Retina (tissue), 1 donor: ENCODE data around the gene ALS2.
A peak's percentile ranks its signal among the peaks of the same experiment; 100 is the strongest.
"Not testable (repeated sequence)": the region's sequence is repeated elsewhere in the genome, so short reads cannot be mapped to it uniquely, and the experiment has no call there.

Source experiments
- DNase-seq: peaks from one replicate; pipeline ENCODE4 v3.0.0-alpha.2; 2016

Gene ALS2

DNA sequence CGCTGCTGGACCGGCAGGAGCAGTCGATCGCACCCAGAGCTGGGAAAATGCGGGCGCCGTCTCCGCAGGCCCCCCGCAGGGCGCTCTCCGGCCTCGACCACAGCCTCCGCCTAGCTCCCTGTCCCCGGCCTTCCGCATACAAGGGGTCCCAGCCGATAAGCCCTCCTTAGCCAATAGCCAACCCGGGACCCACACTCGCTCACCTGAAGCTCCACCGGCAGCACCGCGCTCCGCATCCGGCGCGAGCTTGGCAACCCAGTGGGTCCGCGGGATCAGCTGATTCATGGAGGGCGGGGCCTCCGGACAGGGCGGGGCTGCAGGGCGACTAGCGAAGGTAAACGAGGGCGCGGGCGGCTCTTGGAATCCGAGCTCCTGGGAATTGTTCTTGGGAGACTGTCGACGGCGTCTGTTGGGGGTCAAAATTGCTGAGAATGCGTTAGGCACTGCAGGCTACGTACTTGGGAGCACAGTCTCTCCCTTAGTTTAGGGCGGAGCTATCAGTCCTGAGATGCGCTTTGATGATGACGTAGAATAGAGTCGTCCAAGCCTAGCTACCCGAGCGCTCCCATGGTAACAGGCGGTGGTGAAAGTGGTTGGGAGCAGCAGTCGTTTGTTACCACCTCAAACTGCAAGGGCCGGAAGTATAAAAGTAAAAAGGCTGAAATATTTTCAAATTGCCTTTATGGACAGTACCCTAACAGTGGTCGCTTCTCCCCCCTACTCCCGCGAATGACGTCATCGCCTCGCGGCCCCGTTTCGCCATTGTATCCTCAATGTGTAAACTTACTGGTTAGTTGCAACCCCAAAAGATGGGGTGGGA lies at the start of gene ALS2:
TSS of gene ALS2 (minus strand) at position 260 of the 820 bp plus-strand sequence. CDS start 12,048 bp downstream, outside the sequence.
- DNase-seq: peak; percentile 96

DNA sequence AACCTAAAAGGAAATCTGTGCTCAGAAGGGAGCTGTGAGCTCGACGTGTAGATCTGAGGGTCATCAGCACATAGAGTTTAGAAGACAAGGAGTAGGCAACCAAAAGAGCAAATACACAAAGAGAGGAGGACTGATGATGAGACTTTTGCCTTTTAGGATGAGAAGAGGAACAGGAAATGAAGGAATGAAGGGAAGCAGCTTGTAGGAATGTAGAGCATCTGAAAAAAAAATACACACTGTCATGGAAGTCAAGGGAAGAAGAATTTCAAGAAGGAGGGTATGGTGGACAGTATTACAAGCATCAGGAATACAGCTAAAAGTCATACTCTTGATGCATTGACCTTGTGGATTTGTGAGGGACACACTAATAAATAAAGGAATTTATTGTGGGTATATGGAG lies 47.5 kb upstream of the ALS2 start:
- DNase-seq: no peak

DNA sequence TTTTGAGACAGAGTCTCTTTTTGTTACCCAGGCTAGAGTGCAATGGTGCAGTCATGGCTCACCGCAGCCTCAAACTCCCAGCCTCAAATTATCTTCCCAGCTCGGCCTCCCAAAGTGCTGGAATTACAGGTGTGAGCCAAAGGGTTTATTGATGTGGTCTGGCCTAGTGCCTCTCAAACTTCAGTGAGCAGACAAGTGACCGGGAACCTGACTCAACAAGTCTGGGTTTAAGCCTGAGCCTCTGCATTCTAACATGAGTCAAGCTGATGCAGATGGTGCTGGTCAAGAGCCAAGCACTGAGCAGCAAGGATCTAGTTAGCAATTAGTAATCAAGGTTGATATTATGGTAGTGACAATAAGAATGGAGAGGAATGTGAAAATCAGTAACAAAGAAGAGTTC lies 46.9 kb upstream of the ALS2 start:
- DNase-seq: no peak

DNA sequence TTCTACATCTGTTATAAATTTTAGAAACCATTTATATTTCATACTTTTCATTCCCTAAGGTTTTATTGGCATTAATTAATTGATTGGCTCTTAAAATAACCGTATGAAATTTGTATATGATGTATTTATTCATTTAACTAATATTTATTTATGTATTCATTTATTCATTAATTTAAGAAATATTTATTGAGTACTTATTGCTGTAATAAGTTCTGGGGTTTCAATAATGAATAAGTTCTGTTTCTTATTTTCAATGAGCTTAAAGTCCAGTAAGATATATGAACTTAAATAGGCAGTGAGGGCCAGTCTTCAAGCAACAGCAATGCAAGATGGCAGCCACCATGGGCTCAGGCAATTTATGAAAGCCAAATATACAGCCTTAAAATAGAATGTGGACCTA lies 43.5 kb upstream of the ALS2 start:
- DNase-seq: no peak

DNA sequence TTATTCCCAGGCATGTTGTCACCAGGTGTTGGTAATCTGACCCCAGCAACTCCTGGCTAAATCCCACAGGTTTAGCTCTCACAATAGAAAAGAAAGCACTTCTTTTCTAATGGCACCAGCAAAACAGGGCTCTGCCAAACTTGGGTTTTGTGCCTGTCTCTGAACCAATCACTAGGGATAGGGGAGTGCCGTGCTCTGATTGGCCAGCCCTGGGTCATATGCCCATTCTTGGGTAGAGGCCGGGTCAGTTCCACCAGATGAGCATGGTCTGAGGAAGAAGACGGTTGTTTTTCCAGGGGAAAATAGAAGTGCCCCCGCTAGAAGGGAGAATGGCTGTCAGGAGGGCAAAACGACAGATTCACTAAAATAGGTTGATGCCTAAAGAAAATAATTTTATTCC lies 40.3 kb upstream of the ALS2 start:
- DNase-seq: no peak

DNA sequence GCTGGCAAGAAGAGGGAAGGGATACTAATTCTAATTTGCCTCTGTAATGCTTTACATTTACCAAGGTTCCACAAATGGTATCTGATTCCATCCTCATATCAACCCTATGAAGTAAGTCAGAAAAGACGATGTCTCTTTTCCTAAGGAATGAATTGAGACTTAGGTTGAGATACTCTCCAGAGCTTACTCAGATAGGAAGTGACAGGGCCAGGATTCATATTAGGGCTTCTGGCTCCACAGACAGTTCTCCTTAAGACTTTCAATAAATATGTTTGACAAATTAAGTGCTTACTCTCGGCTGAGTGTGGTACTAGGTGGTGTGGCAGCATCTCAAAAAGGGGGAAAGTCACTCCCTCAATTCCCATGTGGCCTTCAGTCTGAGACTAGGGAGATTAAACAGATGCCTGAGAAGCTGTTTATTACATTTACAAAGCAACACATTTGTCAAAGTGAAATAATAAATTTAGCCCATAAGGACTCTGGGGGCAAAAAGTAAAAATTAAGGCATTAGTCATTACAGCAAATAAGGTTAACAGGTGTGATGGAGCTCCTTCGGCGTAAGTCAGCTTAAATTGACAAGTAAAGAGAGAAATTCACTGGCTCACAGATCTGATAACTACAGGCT lies 39.8 kb upstream of the ALS2 start:
- DNase-seq: no peak

DNA sequence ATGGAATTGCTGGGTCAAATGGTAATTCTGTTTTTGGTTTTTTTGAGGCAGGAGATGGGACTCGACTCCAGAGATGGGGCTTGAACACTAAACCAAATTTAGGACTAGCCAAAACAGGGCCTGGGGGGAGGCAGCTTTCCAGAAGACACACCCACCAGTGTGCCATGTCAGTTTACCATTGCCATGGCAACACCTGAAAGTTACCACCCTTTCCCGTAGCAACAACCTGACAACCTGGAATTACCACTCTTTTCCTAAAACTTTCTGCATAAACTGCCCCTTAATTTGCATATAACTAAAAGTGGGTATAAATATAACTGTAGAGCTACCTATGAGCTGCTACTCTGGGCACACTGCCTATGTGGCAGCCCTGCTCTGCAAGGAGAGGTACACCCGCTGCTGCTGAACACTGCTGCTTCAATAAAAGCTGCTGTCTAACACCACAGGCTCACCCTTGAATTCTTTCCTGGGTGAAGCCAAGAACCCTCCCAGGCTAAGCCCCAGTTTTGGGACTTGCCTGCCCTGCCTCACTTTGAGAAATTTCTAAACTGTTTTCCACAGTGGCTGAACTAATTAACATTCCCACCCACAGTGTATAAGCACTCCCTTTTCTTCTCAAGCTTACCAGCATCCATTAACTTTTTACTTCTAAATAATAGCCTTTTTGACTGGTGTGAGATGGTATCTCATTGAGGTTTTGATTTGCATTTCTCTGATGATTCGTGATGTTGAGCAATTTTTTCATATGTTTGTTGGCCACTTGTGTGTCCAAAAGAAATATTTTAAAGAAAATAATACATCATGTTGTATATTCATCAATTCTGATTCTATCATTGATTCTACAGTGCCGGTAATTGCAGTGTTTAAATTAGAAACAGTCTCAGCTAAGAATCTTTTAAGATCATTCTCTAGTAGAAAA lies 36.2 kb upstream of the ALS2 start:
- no peak for DNase-seq

DNA sequence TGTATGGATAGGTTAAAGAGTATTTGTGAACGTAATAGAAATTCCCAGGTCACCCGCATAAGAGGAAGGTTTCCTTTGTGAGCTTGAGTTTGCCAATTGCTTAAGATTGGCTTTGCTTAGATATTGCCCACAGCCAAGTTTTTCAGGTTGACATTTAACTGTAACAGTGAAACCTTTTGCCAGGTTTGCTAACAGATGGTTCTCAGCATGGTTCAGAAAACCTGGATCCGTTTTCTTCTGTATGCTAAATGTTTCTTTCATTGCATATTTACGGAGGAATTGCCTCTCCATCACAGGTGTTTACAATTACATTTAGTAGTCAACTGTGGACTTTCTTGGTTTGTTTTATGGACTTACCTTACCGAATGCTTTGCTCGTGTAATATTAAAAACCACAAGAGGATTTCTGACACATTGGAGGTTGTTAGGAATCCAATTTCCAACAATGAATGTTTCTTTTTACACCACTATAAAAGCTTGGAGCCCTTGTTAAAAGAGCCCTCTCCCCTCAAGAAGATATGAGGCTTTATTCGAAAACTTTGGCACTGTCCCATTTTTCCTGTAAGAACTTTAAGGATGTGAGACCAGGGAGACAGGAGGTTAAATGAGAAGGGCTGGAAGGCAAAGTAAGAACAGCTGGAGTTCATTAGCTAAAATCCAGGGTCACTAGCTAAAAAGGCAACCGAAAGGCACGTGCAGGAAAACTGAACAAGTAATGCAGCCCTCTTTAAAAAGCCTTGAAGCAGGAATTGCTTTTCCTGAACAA lies 33.4 kb upstream of the ALS2 start:
- DNase-seq: no peak

DNA sequence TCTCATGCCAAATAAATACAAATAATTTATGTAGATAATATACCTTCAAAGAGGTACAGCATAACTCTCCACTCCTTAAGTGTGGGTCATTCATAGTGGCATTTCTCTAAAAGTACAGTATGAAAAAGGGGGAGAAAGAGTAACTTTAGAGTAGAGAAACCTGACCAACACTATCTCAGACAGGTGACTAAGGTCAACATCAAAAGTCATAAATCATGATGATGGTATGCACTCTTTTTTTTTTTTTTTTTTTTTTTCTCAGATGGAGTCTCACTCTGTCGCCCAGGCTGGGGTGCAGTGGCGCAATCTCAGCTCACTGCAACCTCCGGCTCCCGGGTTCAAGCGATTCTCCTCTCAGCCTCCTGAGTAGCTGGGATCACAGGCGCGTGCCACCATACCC lies 29.9 kb upstream of the ALS2 start:
- DNase-seq: not testable (repeated sequence)

DNA sequence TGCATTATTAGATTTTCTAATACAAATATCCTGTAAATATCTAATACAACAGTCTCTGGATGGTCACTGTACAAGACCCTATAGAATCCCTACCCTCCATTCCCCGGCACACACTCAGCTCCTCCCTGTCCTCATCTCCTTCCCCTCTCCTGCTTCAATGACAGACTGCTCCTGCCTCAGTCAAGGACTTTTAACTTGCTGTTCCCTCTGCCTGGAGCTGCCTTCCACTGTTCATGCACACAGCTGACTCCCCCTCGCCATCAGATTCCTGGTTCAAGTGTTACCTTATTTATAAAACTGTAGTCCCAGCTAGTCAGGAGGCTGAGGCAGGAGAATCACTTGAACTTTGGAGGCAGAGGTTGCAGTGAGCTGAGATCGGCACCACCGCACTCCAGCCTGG lies 28.9 kb upstream of the ALS2 start:
- no peak for DNase-seq

DNA sequence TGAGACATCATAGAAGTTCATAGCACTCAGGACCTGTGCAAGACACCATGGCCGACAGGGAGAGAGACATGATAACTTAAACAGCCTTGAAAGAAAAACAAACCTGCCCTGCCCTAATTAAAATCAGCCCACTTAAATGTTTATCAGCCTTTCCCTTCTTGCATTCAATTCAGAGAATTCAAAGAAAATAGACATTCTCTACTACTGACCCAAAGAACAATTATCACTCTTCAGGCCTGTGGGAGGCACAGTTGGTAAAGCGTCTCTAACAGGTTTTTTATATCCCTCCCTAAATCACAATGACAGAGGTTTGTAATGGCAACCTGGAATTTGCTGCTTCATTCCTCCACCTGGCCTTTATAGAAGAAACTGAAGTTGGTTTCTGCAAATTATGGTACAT lies 27.3 kb upstream of the ALS2 start:
- DNase-seq: no peak

DNA sequence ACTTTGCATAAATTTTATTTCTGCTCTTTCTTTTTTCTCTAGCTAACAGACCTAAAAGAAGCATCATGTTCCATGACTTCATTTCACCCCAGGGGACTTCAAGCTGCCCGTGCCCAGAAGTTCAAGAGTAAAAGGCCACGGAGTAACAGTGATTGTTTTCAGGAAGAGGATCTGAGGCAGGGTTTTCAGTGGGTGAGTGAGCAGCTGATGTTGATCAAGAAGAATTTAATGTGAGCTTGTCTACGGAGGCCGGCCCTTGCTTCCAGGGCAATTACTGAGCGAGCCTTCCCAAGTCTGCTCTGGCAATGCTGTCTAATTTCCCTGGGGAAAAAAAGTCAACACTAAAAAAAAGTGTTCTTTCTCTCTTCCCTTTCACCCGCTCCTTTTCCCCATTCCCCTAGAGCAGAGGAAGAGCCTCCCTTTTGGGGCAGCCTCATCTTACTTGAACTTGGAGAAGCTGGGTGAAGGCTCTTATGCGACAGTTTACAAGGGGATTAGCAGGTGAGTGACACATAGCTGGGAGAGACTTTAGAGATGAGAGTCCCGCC lies 26.8 kb upstream of the ALS2 start:
- DNase-seq: peak; percentile 78

DNA sequence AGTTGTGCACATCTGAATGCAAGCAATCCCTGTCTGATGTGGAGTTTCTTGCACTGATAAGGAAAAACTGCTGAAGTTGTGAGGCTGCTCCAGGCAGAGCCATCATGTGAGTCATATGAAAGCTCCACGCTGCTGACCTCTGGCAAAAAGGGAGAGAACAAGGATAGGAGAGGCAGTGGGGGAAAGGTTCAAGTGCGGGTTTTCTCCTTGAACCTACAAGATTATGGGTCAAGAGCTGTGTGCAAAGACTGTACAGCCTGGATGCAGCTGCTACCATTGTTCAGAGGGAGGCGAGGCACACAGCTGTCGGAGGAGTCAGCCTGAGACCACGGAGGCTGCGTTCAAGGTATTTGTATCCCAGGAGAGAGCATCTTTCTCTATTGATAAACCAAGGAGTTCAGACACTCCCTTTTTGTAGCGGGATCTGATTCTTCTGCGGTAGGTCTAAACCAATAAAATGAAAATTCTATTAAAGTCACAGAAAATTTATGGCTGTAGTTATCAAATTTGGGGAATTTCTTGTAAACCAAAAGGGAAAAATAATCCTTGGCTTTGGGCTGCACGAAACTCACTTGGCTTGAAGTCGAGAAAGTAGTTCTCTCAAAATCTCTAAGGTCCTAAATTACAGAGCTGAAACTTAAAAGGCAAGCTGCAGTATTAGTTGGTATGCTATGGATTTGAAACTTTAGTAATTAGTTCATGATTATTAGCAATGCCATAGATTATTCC lies 25.9 kb upstream of the ALS2 start, which contains the start of gene CDK15:
TSS of gene CDK15 (plus strand) at position 96 of the 729 bp plus-strand sequence. CDS start at position 224, 128 bp downstream.
- peak; percentile 51 for DNase-seq

DNA sequence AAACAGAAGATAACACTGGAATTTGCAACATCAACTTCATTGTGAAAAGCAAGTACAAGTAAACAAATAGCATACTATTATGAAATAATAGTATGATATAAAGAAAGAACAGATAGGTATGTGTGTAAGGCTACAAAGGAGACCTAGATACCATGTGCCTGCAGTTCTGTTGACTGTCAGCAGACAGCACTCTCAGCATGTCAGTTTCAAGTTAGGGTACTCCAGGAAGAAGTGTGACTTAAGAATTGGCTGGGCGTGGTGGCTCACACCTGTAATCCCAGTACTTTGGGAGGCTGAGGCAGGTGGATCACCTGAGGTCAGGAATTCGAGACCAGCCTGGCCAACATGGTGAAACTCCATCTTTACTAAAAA lies 18.2 kb upstream of the ALS2 start:
- DNase-seq: not testable (repeated sequence)

DNA sequence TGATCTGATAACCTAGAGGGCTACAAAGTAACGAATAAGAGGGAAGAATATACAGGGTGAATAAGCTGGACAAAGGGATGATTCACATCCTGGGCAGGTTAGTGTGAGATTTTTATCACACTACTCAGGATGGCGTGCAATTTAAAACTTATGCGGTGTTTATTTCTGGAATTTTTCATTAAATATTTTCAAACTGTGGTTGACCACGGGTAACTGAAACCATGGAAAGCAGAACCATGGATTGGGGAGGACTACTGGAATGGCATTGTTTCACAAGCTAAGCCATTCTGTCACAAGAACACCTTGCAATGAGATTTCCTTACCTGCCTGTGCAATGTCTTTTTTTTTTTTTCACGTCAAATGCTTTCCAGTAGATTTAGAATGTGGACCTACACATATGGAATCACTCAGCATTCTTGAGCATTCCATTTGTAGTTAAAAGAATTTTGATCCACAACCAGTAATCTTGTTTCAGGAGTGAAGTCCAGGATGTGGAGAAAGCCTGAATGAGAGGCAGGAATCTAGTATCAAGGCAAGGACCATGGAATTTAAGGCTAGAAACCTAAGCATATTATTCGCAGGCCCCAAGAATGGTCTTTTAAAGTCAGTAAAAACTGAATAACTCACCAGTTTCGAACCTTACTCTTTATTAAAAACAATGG lies 17.6 kb upstream of the ALS2 start:
- DNase-seq: no peak

DNA sequence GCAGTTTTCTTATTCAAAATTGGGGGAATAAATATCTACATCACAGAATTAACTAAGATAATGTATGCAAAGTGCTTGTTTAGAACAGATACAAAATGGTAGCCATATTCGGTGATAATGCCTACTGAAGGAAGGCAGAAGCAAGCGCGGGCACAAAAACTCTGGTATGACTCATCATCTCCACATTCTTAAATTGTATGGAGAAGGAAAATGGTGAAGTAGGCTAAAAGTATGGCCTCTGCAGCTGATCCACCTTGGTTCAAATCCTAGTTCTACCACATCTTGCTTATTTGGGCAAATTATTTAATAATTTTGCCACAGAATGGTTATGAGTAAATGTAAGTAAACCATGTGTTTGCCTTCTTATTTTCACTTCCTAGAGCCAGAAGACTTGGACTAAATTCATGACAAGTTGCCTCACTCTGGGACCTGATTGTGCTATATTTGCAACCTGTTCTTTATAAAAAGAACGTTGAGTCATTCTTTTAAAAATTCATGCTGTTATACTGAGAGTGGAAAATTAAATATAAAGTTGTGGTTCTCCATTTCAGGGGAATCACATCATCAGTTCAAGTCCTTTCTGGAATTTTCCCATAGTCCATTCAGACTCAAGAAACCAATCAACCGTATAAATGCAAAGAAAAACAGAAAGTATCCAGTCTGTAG lies 16.6 kb upstream of the ALS2 start:
- DNase-seq: no peak

DNA sequence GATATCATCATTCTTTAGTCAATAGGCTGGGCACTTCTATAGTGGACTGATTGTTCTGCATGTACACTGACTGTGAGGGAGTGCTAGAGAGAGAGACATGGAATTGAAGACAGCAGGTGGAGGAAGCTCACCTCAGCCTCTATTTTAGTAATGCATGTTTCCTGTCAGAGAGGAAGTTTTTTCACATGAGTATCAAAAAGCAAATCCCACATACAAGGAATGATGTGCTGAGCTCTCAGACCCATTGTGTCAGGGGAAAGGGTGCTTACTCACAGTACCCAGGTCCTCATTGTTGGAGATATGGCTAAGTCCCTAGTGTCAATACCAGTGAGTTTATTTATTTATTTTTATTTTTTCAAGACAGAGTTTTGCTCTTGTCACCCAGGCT lies 15.7 kb upstream of the ALS2 start:
- no peak for DNase-seq

DNA sequence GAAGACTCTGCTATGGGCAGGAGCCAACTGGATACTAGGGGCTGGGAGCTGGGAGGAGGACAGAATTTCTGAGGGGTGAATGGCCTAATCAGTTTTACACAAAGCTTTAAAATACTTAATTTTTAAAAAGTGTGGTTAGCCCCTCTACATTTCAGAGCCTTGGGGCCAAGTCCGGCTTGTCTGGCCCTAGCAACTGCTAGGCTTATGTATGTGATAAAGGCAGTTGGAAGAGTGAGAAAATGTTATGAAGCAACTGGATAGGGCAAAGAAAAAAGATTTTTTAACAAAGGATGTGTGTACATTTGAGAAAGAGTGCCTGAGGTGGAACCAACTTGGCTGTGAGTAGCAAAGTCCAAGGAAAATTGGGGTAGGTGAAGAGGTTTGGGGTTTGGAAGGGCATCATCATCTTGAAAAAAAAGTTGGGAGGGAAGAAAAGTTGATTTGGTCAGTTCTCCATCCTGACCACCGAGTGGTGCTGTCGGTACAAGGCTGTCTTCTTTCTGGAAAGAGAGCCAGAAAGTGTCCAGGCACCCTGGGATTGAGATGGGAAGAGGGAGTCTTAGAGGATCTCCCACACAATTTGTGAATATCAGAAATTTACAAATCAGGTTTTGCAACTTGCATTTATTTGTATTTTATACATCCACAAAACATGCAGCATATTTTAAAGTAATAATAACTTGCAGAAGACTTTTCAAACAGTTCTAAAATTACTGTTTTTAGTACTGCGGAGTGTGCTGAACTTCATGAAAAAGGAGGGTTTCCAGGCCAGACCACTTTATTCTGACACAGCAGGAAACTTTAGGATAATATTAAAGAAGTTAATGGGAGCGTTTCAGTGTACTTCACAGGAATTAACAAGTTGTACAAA lies 15.1 kb upstream of the ALS2 start:
- peak; percentile 54 for DNase-seq

DNA sequence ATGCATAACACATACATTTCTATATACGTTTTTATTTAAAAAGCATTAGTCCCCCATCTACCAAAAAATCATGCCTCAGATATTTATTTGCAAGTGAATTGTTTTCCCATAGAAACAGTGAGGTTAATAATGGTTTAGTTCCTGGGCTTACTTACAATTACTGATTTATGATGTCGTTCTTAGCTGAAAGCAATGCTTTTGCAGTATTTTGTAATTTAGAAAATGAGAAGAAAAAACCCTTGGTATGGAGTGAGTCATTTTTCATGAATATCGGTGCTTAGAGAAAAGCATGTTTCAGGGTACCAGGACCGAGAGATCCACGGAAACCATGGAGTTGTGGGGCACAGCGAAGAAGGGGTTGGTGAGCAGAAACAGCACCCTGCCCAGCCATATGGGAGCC lies 13.6 kb upstream of the ALS2 start:
- DNase-seq: no peak
